WI38 (cell line): ENCODE measurements around the gene DRAM1.

ENCODE experiments used
- H3K4me3 ChIP-seq: 2 replicates; pipeline ENCODE4 v1.5.1; 2011; ENCODE audit warnings: low read depth, mild to moderate bottlenecking, control low read depth, low read length
- CTCF ChIP-seq: IDR thresholded peaks from 2 replicates; pipeline ENCODE4 v1.5.1; 2012; ENCODE audit warnings: low read depth, mild to moderate bottlenecking, control low read depth, low read length

The DRAM1 gene

GRCh38 chr12:101891462-101891971, 14.1 kb downstream of the DRAM1 start:
- peak overlapping the region; percentile 9 for H3K4me3 ChIP-seq
- TF ChIP-seq CTCF: no peak

GRCh38 chr12:101892794-101893193, 15.4 kb downstream of the DRAM1 start:
- no peak overlapping the region for H3K4me3 ChIP-seq
- no peak for TF ChIP-seq CTCF

- H3K4me3 ChIP-seq: no peak overlapping the region
- no peak for TF ChIP-seq CTCF
Measured at GRCh38 chr12:101901777-101902176, 24.4 kb downstream of the DRAM1 start.

GRCh38 chr12:101902641-101903040, 25.3 kb downstream of the DRAM1 start:
- no peak for TF ChIP-seq CTCF
- H3K4me3 ChIP-seq: no peak overlapping the region

GRCh38 chr12:101906226-101906625, 28.8 kb downstream of the DRAM1 start:
- H3K4me3 ChIP-seq: no peak overlapping the region
- TF ChIP-seq CTCF: no peak

- no peak for TF ChIP-seq CTCF
- no peak overlapping the region for H3K4me3 ChIP-seq
Measured at GRCh38 chr12:101908395-101908794, 31.0 kb downstream of the DRAM1 start.

GRCh38 chr12:101909646-101910045, 32.3 kb downstream of the DRAM1 start:
- no peak overlapping the region for H3K4me3 ChIP-seq
- TF ChIP-seq CTCF: no peak
